Effector memory CD8-positive, alpha-beta T cell (primary cell): ENCODE measurements around the gene UNC5CL.

Experiments
- ATAC-seq: fragments of 150-1000 bp; cut with Tn5 transposase; replicated peaks from 2 replicates; pipeline ENCODE4 v1.10.0; 2021; ENCODE audit warnings: mild to moderate bottlenecking, moderate library complexity
- DNase-seq, 3 experiments: peaks; one replicate each; pipeline ENCODE4 v3.0.0; 2021
- H3K27ac Mint-ChIP-seq, 2 donors: one replicate each; pipeline ENCODE4 v1.8.0; 2022; ENCODE audit warnings: mild to moderate bottlenecking in 2 of 2, mixed read lengths in 2 of 2, moderate library complexity in 2 of 2
- H3K27me3 Mint-ChIP-seq, 2 donors: one replicate each; pipeline ENCODE4 v1.8.0; 2022; ENCODE audit warnings: mixed read lengths in 2 of 2
- H3K36me3 Mint-ChIP-seq: one replicate; pipeline ENCODE4 v1.8.0; 2022; ENCODE audit warnings: mild to moderate bottlenecking, moderate library complexity, mixed read lengths; ENCODE audit not compliant: insufficient read depth
- H3K4me1 Mint-ChIP-seq, 2 donors: one replicate each; pipeline ENCODE4 v1.8.0; 2022; ENCODE audit warnings: low read depth in 2 of 2, mixed read lengths in 2 of 2
- H3K4me3 Mint-ChIP-seq, 2 donors: one replicate each; pipeline ENCODE4 v1.8.0; 2022; ENCODE audit warnings: mild to moderate bottlenecking in 2 of 2, mixed read lengths in 2 of 2, moderate library complexity in 2 of 2
- H3K9me3 Mint-ChIP-seq, 2 donors: one replicate each; pipeline ENCODE4 v1.8.0; 2022; ENCODE audit warnings: mixed read lengths in 2 of 2

UNC5CL gene

DNA sequence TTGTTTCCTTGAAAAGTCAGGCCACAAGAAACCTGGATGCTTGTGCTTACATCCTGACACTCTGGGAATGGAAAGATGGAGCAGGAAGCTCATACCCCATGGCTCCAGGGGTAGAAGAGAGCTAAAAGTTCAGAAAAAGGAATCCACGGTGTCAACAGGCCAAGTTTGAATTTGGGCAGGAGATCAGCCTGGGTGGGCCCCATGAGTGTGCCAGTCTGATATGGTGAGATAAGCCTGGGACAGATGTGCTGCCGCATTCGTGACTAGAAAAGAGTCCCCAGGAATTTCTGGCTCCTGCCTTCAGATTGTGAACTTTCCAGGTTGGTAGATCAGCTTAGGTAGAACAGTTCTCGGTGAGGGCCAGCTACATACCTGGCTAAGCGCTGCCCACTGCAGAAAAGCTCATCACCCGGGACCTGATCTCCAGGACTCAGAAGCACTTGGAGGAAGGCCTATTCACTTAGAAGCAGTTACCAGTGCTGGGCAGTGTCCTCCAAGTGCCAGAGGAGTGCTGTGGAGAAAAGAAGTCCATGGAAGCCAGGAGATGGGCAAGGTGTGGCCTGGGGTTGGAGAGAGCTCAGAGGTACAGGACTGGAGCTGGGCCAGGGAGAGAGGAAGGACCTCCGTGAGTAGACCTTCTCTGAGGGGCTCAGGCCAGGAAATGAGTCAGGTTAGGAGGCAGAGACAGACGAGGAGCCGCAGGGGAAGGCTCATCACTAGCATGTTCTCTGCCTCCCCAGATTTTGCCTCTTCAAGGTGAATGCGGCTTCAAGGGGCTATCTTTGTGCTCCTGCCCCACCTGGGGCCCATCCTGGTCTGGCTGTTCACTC lies 3.4 kb upstream of the UNC5CL start, which contains the start of gene TSPO2:
Gene TSPO2, plus strand, starts transcription at position 242 of the 830 bp plus-strand sequence. Its CDS starts 519 bp downstream, at position 761.
- peaks cover 0 to 4% of the 10 kb centered on the region in 2 donors for H3K4me1 Mint-ChIP-seq
- peak within 1 kb of the TSS in 1 of 2 donors; percentile 44 for H3K27ac Mint-ChIP-seq
- H3K27me3 Mint-ChIP-seq, result no peaks in the 10 kb centered on the region
- ATAC-seq (no peak), DNase-seq (no peak)
- no peak within 1 kb of the TSS for H3K4me3 Mint-ChIP-seq
- H3K9me3 Mint-ChIP-seq, result no peaks in the 10 kb centered on the region
- no peaks in the 10 kb centered on the region for H3K36me3 Mint-ChIP-seq

DNA sequence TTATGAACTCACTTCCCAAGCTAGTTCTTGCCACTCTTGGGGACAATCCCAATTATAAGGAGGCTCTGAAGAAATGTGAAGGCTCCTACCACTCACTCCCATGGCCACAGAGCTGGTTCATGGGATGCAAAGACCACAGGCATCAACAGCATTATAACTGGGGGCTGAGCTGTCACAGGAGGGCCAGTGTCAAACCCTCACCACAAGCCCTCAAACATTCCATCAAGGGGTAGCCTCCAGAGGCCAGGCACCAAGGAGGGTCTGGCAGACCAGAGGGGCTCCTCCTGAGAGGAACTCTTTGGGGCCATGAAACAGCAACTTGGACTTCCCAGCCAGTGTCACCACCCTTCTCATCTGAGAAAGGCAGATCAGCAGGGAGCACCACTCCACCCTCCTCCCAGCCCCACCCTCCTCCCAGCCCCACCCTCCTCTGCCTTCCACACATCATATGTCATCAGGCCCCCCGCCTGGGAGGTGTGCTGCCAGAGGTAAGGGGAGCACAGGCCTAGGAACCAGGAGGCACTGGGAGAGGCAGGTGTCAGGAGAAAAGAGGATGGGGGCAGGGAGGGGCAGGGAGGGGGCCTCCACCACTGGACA lies 2.0 kb upstream of the UNC5CL start:
- DNase-seq (no peak), ATAC-seq (no peak)
- H3K27me3 Mint-ChIP-seq, result no peaks in the 10 kb centered on the region

GRCh38 chr6:41040101-41040939 lies 1.3 kb upstream of the UNC5CL start:
- Mint-ChIP-seq H3K4me3 (no peak overlapping the region), H3K36me3 (no peaks in the 10 kb centered on the region), H3K27ac (no peak overlapping the region), H3K4me1 (peaks cover 0 to 4% of the 10 kb centered on the region in 2 donors), H3K27me3 (no peaks in the 10 kb centered on the region), H3K9me3 (no peaks in the 10 kb centered on the region)
- ATAC-seq, result no peak
- DNase-seq, result no peak

More for the DNA sequence above, 2.0 kb upstream of the UNC5CL start:
- no peak overlapping the region for H3K27ac Mint-ChIP-seq
- H3K4me3 Mint-ChIP-seq, result no peak overlapping the region
- H3K4me1 Mint-ChIP-seq, result peaks cover 0 to 4% of the 10 kb centered on the region in 2 donors
- no peaks in the 10 kb centered on the region for H3K9me3 Mint-ChIP-seq
- no peaks in the 10 kb centered on the region for H3K36me3 Mint-ChIP-seq

- Mint-ChIP-seq H3K4me1 (peaks cover 0 to 4% of the 10 kb centered on the region in 2 donors), H3K27me3 (no peaks in the 10 kb centered on the region)
Observed at GRCh38 chr6:41038205-41038604, 816 bp downstream of the UNC5CL start.

DNA sequence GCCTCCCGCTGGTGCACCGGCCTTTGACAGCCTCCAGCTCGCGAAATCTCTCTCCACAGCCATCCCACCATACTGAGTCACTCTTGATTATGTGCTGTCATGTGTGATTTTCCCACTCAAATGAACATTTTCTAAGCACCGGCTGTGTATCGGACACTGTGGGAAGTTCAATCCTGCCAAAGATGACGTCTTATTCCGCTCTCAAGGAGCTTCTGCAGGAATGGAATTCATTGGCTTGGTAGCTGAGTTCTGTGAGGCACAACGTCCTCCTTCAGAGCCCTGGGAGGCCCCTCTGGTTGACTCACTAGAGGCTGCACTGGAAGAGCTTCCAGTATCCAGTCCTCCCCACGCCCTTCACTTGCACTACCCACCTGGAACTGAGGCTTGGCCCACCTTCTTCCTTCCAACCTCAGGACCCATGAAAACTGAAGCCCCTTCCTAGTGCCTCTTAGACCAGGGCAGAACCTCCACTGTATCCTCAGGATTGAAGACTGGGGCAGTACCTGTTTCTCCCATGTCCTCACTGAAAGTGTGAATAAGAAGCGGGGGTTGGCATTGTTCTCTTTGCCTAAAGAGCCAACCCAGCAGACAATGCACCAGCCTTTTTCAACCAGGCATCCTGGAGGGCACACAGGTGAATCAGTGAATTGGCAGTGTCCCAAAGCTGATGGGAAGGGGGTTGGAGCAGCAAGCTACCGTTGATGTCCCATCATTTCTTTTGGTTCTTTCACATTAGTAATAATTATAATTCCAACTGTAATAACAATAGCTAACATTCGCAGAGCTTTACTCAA lies 1.7 kb downstream of the UNC5CL start:
- DNase-seq (no peak), ATAC-seq (no peak)
- Mint-ChIP-seq H3K4me1 (peaks cover 0 to 4% of the 10 kb centered on the region in 2 donors), H3K36me3 (no peaks in the 10 kb centered on the region), H3K27me3 (no peaks in the 10 kb centered on the region), H3K27ac (no peak overlapping the region), H3K4me3 (no peak overlapping the region), H3K9me3 (no peaks in the 10 kb centered on the region)

More at GRCh38 chr6:41038205-41038604, 816 bp downstream of the UNC5CL start:
- ATAC-seq (no peak), DNase-seq (no peak)
- Mint-ChIP-seq H3K27ac (no peak overlapping the region), H3K9me3 (no peaks in the 10 kb centered on the region), H3K4me3 (no peak overlapping the region), H3K36me3 (no peaks in the 10 kb centered on the region)

- Mint-ChIP-seq H3K4me3 (no peak overlapping the region), H3K9me3 (no peaks in the 10 kb centered on the region), H3K27me3 (no peaks in the 10 kb centered on the region), H3K36me3 (no peaks in the 10 kb centered on the region), H3K27ac (no peak overlapping the region), H3K4me1 (peaks cover 0 to 4% of the 10 kb centered on the region in 2 donors)
- no peak for ATAC-seq
- no peak for DNase-seq
Observed at GRCh38 chr6:41036601-41037000, 2.4 kb downstream of the UNC5CL start.

GRCh38 chr6:41036186-41036585 lies 2.8 kb downstream of the UNC5CL start:
- Mint-ChIP-seq H3K4me3 (no peak overlapping the region), H3K9me3 (no peaks in the 10 kb centered on the region), H3K4me1 (peaks cover under 1 to 4% of the 10 kb centered on the region in 2 donors), H3K27ac (no peak overlapping the region), H3K36me3 (no peaks in the 10 kb centered on the region), H3K27me3 (no peaks in the 10 kb centered on the region)
- DNase-seq (no peak), ATAC-seq (no peak)

- Mint-ChIP-seq H3K27me3 (no peaks in the 10 kb centered on the region), H3K36me3 (no peaks in the 10 kb centered on the region), H3K4me1 (peaks cover 5 to 10% of the 10 kb centered on the region in 2 donors), H3K4me3 (no peak overlapping the region), H3K27ac (no peak overlapping the region), H3K9me3 (no peaks in the 10 kb centered on the region)
- DNase-seq, result no peak
- ATAC-seq, result no peak
Observed at GRCh38 chr6:41033776-41034175, 5.2 kb downstream of the UNC5CL start.

DNA sequence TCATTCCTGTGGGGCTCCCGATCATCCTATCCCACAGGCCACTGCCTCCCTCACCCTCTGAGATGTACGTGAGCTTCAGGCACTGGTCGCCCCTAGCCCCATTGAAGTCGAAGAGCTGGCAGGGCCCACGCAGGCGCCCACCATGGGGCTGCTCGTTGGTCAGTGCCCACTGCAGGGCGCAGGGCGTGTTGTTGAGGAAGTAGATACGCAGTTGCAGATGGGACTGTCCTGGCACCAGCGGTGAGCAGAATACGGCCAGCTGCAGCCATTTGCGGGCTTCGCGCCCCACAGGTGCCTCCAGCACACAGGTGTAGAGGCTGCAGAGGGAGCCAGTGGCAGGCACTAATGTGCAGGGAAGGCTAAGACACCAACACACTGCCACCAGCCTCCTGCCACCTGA lies 6.2 kb downstream of the UNC5CL start:
- H3K4me1 Mint-ChIP-seq, result peaks cover 7 to 13% of the 10 kb centered on the region in 2 donors
- no peaks in the 10 kb centered on the region for H3K9me3 Mint-ChIP-seq
- no peak for DNase-seq
- H3K27me3 Mint-ChIP-seq, result no peaks in the 10 kb centered on the region
- H3K4me3 Mint-ChIP-seq, result no peak overlapping the region
- H3K27ac Mint-ChIP-seq, result peak overlapping the region in 1 of 2 donors; percentile 32
- no peaks in the 10 kb centered on the region for H3K36me3 Mint-ChIP-seq
- ATAC-seq, result no peak

GRCh38 chr6:41028561-41029412 lies 10.2 kb downstream of the UNC5CL start:
- no peak for ATAC-seq
- Mint-ChIP-seq H3K4me1 (peaks cover 12 to 22% of the 10 kb centered on the region in 2 donors), H3K9me3 (no peaks in the 10 kb centered on the region), H3K4me3 (peak overlapping the region; percentile 66 to 73), H3K27ac (peak overlapping the region; percentile 55 to 91), H3K27me3 (no peaks in the 10 kb centered on the region), H3K36me3 (no peaks in the 10 kb centered on the region)
- no peak for DNase-seq

DNA sequence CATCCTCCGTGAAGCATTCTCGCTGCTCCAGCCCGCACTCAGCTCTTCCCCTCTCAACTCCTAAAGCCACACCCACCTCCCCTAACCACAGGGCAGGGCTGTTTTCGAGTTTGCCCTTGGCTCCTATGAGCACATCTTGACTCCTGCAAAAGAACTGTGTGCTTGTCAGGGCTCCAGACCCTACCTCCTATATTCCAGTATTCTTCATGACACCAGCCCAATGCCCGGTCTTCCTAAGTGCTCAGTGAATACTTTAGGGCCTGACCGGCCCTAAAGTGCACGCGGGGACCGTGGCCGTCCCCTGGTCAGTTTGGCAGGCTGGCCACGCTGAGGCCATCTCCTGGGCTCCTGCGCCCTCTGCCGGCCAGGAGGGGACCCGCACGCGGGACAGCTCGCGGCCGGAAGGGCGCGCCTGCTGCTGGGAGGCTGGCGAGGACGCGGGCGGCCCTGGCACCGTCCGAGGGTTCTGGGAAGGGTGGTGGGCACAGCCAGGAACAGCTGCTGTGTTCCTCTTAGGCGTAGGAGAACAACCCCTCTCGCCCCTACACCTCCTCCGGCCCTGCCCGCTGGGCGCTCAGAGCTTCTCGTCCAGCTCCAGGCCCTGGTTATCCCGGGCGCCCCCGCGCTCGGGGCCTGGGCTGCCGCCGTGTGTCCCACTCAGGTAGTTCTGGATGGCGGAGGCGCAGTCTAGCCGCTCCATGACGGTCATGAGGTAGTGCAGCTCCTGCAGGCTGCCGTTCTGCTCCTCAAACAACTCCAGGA lies 11.0 kb downstream of the UNC5CL start:
- peak; percentile 65 to 74 (median 74) for DNase-seq
- no peaks in the 10 kb centered on the region for H3K9me3 Mint-ChIP-seq
- no peaks in the 10 kb centered on the region for H3K36me3 Mint-ChIP-seq
- H3K4me1 Mint-ChIP-seq, result peaks cover 12 to 22% of the 10 kb centered on the region in 2 donors
- peak; percentile 91 for ATAC-seq
- H3K4me3 Mint-ChIP-seq, result peak overlapping the region; percentile 66 to 73
- H3K27ac Mint-ChIP-seq, result peak overlapping the region; percentile 55 to 91
- no peaks in the 10 kb centered on the region for H3K27me3 Mint-ChIP-seq
